Stomach (tissue), 4 donors: ENCODE measurements around the gene TUBA4B.

Source experiments
- POLR2AphosphoS5 ChIP-seq, 3 donors: sonication (generic); formaldehyde crosslinking; IDR thresholded peaks; one replicate each; pipeline ENCODE4 v1.6.1; 2016; ENCODE audit warnings: antibody characterized with exemption in 3 of 3
- TF ChIP-seq, protein P1 (sequence below), 7 experiments: fragments of 450-650 bp in 4 of 7; fragments of 200-600 bp in 3 of 7; sonication (generic) in 3 of 7; IDR thresholded peaks; one replicate each; pipeline ENCODE4 v1.5.1; 2016 to 2019; ENCODE audit warnings: antibody characterized with exemption in 7 of 7, control low read depth in 2 of 7, mild to moderate bottlenecking in 1 of 7

DNA sequence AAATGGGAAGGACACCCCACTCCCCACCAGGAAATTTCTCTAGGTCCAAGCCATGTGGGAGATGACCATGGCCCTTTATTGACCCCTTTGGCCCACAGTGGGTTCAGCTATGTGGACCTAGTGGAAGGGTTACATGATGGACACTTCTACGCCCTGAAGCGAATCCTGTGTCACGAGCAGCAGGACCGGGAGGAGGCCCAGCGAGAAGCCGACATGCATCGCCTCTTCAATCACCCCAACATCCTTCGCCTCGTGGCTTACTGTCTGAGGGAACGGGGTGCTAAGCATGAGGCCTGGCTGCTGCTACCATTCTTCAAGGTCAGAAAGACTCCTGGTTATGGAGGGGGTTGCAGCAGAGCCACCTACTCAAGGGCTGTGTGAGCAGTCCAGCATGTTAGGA is 6.5 kb upstream of the TUBA4B start:
- TF ChIP-seq, protein P1, sequence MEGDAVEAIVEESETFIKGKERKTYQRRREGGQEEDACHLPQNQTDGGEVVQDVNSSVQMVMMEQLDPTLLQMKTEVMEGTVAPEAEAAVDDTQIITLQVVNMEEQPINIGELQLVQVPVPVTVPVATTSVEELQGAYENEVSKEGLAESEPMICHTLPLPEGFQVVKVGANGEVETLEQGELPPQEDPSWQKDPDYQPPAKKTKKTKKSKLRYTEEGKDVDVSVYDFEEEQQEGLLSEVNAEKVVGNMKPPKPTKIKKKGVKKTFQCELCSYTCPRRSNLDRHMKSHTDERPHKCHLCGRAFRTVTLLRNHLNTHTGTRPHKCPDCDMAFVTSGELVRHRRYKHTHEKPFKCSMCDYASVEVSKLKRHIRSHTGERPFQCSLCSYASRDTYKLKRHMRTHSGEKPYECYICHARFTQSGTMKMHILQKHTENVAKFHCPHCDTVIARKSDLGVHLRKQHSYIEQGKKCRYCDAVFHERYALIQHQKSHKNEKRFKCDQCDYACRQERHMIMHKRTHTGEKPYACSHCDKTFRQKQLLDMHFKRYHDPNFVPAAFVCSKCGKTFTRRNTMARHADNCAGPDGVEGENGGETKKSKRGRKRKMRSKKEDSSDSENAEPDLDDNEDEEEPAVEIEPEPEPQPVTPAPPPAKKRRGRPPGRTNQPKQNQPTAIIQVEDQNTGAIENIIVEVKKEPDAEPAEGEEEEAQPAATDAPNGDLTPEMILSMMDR (IDR thresholded peaks at IDR 0.05): no peak
- TF ChIP-seq POLR2AphosphoS5 (IDR thresholded peaks at IDR 0.05): no peak
